Measurements from ENCODE around the gene ARL5A.
"Not testable (repeated sequence)": the region's sequence is repeated elsewhere in the genome, so short reads cannot be mapped to it uniquely, and the experiment has no call there.

Gene ARL5A

GRCh38 chr2:151828143-151828889, at the start of gene ARL5A:
Gene ARL5A (minus strand): TSS chr2:151828421. CDS start chr2:151828176, 245 bp downstream.
- H3K4me3 ChIP-seq (ENCODE audit: low read depth, low read length) = peak within 1 kb of the TSS; percentile 88
- TF ChIP-seq POLR2A (IDR thresholded peaks at IDR 0.05; ENCODE audit: extremely low read depth, insufficient read length) (peak; percentile 95), CTCF (IDR thresholded peaks at IDR 0.05; ENCODE audit: low read depth, low read length) (no peak), MYC (IDR thresholded peaks at IDR 0.05; ENCODE audit: low read depth, low read length) (peak; percentile 90), MAX (IDR thresholded peaks at IDR 0.05; ENCODE audit: low read depth, low read length) (peak; percentile 83)
- DNase-seq (ENCODE audit: low read depth) = peak; percentile 99

GRCh38 chr2:151875631-151876030, 47.4 kb upstream of the ARL5A start:
- not testable (repeated sequence) for DNase-seq (ENCODE audit: low read depth); H3K4me3 ChIP-seq (ENCODE audit: low read depth, low read length)

- H3K4me3 ChIP-seq (ENCODE audit: low read depth, low read length) = no peak overlapping the region
- no peak for DNase-seq (ENCODE audit: low read depth)
- TF ChIP-seq CTCF (IDR thresholded peaks at IDR 0.05; ENCODE audit: low read depth, low read length) (no peak), POLR2A (IDR thresholded peaks at IDR 0.05; ENCODE audit: extremely low read depth, insufficient read length) (no peak), MAX (IDR thresholded peaks at IDR 0.05; ENCODE audit: low read depth, low read length) (no peak), MYC (IDR thresholded peaks at IDR 0.05; ENCODE audit: low read depth, low read length) (no peak)
Observed at GRCh38 chr2:151872463-151872862, 44.2 kb upstream of the ARL5A start.

- H3K4me3 ChIP-seq (ENCODE audit: low read depth, low read length) = no peak overlapping the region
- TF ChIP-seq MAX (IDR thresholded peaks at IDR 0.05; ENCODE audit: low read depth, low read length) (no peak), MYC (IDR thresholded peaks at IDR 0.05; ENCODE audit: low read depth, low read length) (no peak), CTCF (IDR thresholded peaks at IDR 0.05; ENCODE audit: low read depth, low read length) (no peak), POLR2A (IDR thresholded peaks at IDR 0.05; ENCODE audit: extremely low read depth, insufficient read length) (no peak)
Observed at GRCh38 chr2:151869291-151869690, 41.1 kb upstream of the ARL5A start.

GRCh38 chr2:151862700-151863099, 34.5 kb upstream of the ARL5A start:
- DNase-seq (ENCODE audit: low read depth) = no peak
- H3K4me3 ChIP-seq (ENCODE audit: low read depth, low read length) = no peak overlapping the region
- TF ChIP-seq CTCF (IDR thresholded peaks at IDR 0.05; ENCODE audit: low read depth, low read length) = no peak
- TF ChIP-seq MAX (IDR thresholded peaks at IDR 0.05; ENCODE audit: low read depth, low read length) = no peak
- TF ChIP-seq MYC (IDR thresholded peaks at IDR 0.05; ENCODE audit: low read depth, low read length) = no peak
- TF ChIP-seq POLR2A (IDR thresholded peaks at IDR 0.05; ENCODE audit: extremely low read depth, insufficient read length) = no peak

More at GRCh38 chr2:151869291-151869690, 41.1 kb upstream of the ARL5A start:
- no peak for DNase-seq (ENCODE audit: low read depth)

GRCh38 chr2:151861174-151861573, 33.0 kb upstream of the ARL5A start:
- no peak overlapping the region for H3K4me3 ChIP-seq (ENCODE audit: low read depth, low read length)
- no peak for DNase-seq (ENCODE audit: low read depth)
- TF ChIP-seq CTCF (IDR thresholded peaks at IDR 0.05; ENCODE audit: low read depth, low read length) (no peak), MYC (IDR thresholded peaks at IDR 0.05; ENCODE audit: low read depth, low read length) (no peak), POLR2A (IDR thresholded peaks at IDR 0.05; ENCODE audit: extremely low read depth, insufficient read length) (no peak), MAX (IDR thresholded peaks at IDR 0.05; ENCODE audit: low read depth, low read length) (no peak)

All from NB4 (cell line).